ENCODE measurements around the gene ERMARD.

ERMARD gene

GRCh38 chr6:169829786-169830185 lies 78.4 kb downstream of the ERMARD start:
- Histone ChIP-seq H3K4me1 (ENCODE audit: control insufficient read depth, low read depth, low read length) (no peaks in the 10 kb centered on the region), H3K4me2 (ENCODE audit: low read length) (no peak overlapping the region), H2BK15ac (replicated peaks; ENCODE audit: low read depth) (no peak overlapping the region), H2BK120ac (ENCODE audit: low read depth, low read length) (no peak overlapping the region), H3K27me3 (ENCODE audit: insufficient read depth, low read length, poor library complexity) (no peaks in the 10 kb centered on the region), H3K23ac (ENCODE audit: low read length) (no peak overlapping the region), H3K79me1 (ENCODE audit: low read length) (no peaks in the 10 kb centered on the region), H4K5ac (ENCODE audit: low read length) (no peak overlapping the region), H2AK5ac (ENCODE audit: low read length) (no peak overlapping the region), H3K79me2 (ENCODE audit: control insufficient read depth, insufficient read depth, low read length) (no peaks in the 10 kb centered on the region), H3K18ac (ENCODE audit: low read length) (no peak overlapping the region), H3K36me3 (ENCODE audit: control insufficient read depth, insufficient read depth, low read length) (no peaks in the 10 kb centered on the region), H3K4ac (ENCODE audit: low read depth, low read length) (no peak overlapping the region), H3K4me3 (ENCODE audit: low read length) (no peak overlapping the region), H2BK5ac (ENCODE audit: low read length) (no peak overlapping the region), H3K9ac (ENCODE audit: low read length) (no peak overlapping the region), H3K27ac (ENCODE audit: low read depth, low read length) (no peak overlapping the region), H3K56ac (ENCODE audit: low read length) (no peak overlapping the region), H4K8ac (ENCODE audit: low read depth, low read length) (no peak overlapping the region)
- DNase-seq, result no peak
- no CpG with 5 or more reads among the region's 4 CpGs for WGBS (ENCODE audit: extremely low coverage, insufficient coverage, low lambda C conversion rate)

GRCh38 chr6:169830876-169831275 lies 79.5 kb downstream of the ERMARD start:
- DNase-seq, result peak; percentile 60
- no peak overlapping the region for H4K8ac ChIP-seq (ENCODE audit: low read depth, low read length)
- no peak overlapping the region for H3K56ac ChIP-seq (ENCODE audit: low read length)
- no peaks in the 10 kb centered on the region for H3K4me1 ChIP-seq (ENCODE audit: control insufficient read depth, low read depth, low read length)
- WGBS (ENCODE audit: extremely low coverage, insufficient coverage, low lambda C conversion rate), result no CpG with 5 or more reads among the region's 12 CpGs
- no peak overlapping the region for H3K9ac ChIP-seq (ENCODE audit: low read length)
- H3K18ac ChIP-seq (ENCODE audit: low read length), result no peak overlapping the region
- H2AK5ac ChIP-seq (ENCODE audit: low read length), result no peak overlapping the region
- H2BK15ac ChIP-seq (replicated peaks; ENCODE audit: low read depth), result no peak overlapping the region
- no peak overlapping the region for H3K4me3 ChIP-seq (ENCODE audit: low read length)
- no peak overlapping the region for H3K4me2 ChIP-seq (ENCODE audit: low read length)
- no peak overlapping the region for H3K23ac ChIP-seq (ENCODE audit: low read length)
- H3K79me1 ChIP-seq (ENCODE audit: low read length), result no peaks in the 10 kb centered on the region
- no peaks in the 10 kb centered on the region for H3K27me3 ChIP-seq (ENCODE audit: insufficient read depth, low read length, poor library complexity)
- H2BK5ac ChIP-seq (ENCODE audit: low read length), result no peak overlapping the region
- H3K27ac ChIP-seq (ENCODE audit: low read depth, low read length), result no peak overlapping the region
- no peak overlapping the region for H2BK120ac ChIP-seq (ENCODE audit: low read depth, low read length)
- H3K36me3 ChIP-seq (ENCODE audit: control insufficient read depth, insufficient read depth, low read length), result no peaks in the 10 kb centered on the region
- H3K79me2 ChIP-seq (ENCODE audit: control insufficient read depth, insufficient read depth, low read length), result no peaks in the 10 kb centered on the region
- H3K4ac ChIP-seq (ENCODE audit: low read depth, low read length), result no peak overlapping the region
- no peak overlapping the region for H4K5ac ChIP-seq (ENCODE audit: low read length)
